GM23248 (cell line): ENCODE measurements around the gene IFI44. TPM values are rescaled to one million over a fixed set of nuclear protein-coding genes. Genes with fewer than 3 reads are reported as not detected.

Source experiments
- DNase-seq: peaks from one replicate; pipeline ENCODE4 v3.0.0-alpha.2; 2015
- H2AFZ ChIP-seq: fragments of 200-600 bp; sonication (generic); 2 replicates; pipeline ENCODE4 v1.6.1; 2016; ENCODE audit warnings: antibody characterized with exemption
- H3F3A ChIP-seq: fragments of 200-600 bp; sonication (generic); 2 replicates; pipeline ENCODE4 v1.6.1; 2016; ENCODE audit warnings: mild to moderate bottlenecking, antibody characterized with exemption, mixed run types; ENCODE audit not compliant: insufficient read depth
- H3K27ac ChIP-seq: fragments of 200-600 bp; sonication (generic); 2 replicates; pipeline ENCODE4 v1.5.1; 2016; ENCODE audit warnings: mild to moderate bottlenecking
- H3K27me3 ChIP-seq: fragments of 200-600 bp; sonication (generic); replicated peaks from 2 replicates; pipeline ENCODE4 v1.6.1; 2016; ENCODE audit warnings: mild to moderate bottlenecking; ENCODE audit not compliant: insufficient read depth
- H3K36me3 ChIP-seq: fragments of 200-600 bp; sonication (generic); 2 replicates; pipeline ENCODE4 v1.6.1; 2016; ENCODE audit warnings: low read depth, mild to moderate bottlenecking
- H3K4me1 ChIP-seq: fragments of 200-600 bp; sonication (generic); 2 replicates; pipeline ENCODE4 v1.6.1; 2016; ENCODE audit warnings: mild to moderate bottlenecking; ENCODE audit not compliant: insufficient read depth
- H3K4me2 ChIP-seq: fragments of 200-600 bp; sonication (generic); one replicate; pipeline ENCODE4 v1.6.1; 2016; ENCODE audit warnings: mild to moderate bottlenecking; ENCODE audit not compliant: unreplicated experiment
- H3K4me3 ChIP-seq: fragments of 200-600 bp; sonication (generic); 2 replicates; pipeline ENCODE4 v1.5.1; 2016; ENCODE audit warnings: mild to moderate bottlenecking
- H3K79me2 ChIP-seq: fragments of 200-600 bp; sonication (generic); 2 replicates; pipeline ENCODE4 v1.6.1; 2016; ENCODE audit warnings: mild to moderate bottlenecking; ENCODE audit not compliant: insufficient read depth
- H3K9ac ChIP-seq: fragments of 200-600 bp; sonication (generic); 2 replicates; pipeline ENCODE4 v1.6.1; 2016; ENCODE audit warnings: mild to moderate bottlenecking
- H3K9me2 ChIP-seq: fragments of 200-600 bp; sonication (generic); 2 replicates; pipeline ENCODE4 v1.6.1; 2016; ENCODE audit warnings: mixed run types, mild to moderate bottlenecking, moderate library complexity; ENCODE audit not compliant: insufficient read depth
- H3K9me3 ChIP-seq: fragments of 200-600 bp; sonication (generic); one replicate; pipeline ENCODE4 v1.6.1; 2017; ENCODE audit warnings: low read depth
- H4K20me1 ChIP-seq: fragments of 200-600 bp; sonication (generic); 2 replicates; pipeline ENCODE4 v1.6.0; 2016; ENCODE audit not compliant: insufficient read depth
- EZH2 ChIP-seq: fragments of 200-600 bp; sonication (generic); IDR thresholded peaks from 2 replicates; pipeline ENCODE4 v1.6.1; 2018; ENCODE audit warnings: antibody characterized with exemption, mild to moderate bottlenecking; ENCODE audit not compliant: insufficient read depth, poor library complexity, severe bottlenecking
- EZH2phosphoT487 ChIP-seq: fragments of 200-600 bp; sonication (generic); IDR thresholded peaks from 2 replicates; pipeline ENCODE4 v1.6.1; 2018; ENCODE audit warnings: antibody characterized with exemption, moderate library complexity, mild to moderate bottlenecking, low read depth; ENCODE audit not compliant: insufficient read depth
- WGBS, 2 experiments: methylation state at CpG; one replicate each; pipeline ENCODE4 v1.1.6; 2015 to 2017; ENCODE audit warnings: low lambda C conversion rate in 2 of 2, low coverage in 1 of 2; ENCODE audit errors: missing lambda C conversion rate in 2 of 2; 5-methylcytosine and 5-hydroxymethylcytosine counted together
- in situ Hi-C: fragments of 300-500 bp; cut with MboI; formaldehyde crosslinking; loops from 2 replicates; pipeline ENCODE4 v1.15.0; 2020
- polyA plus RNA-seq: library from polyadenylated mRNA; unstranded; fragments of >200 nt; fragmentation: Nextera tagmentation; extraction: Ambion mirVana; gene quantifications from 2 replicates; pipeline ENCODE4 v1.2.1, GENCODE V29; 2016
- total RNA-seq: library from RNA; depleted of rRNA; stranded (reverse); fragments of >200 nt; shearing (Covaris generic); gene quantifications from 2 replicates; pipeline ENCODE4 v1.2.3, GENCODE V29; 2014

IFI44 gene
- total and polyA plus RNA-seq, 2 experiments from 2014 or later: 0.86 to 4.3 TPM

DNA sequence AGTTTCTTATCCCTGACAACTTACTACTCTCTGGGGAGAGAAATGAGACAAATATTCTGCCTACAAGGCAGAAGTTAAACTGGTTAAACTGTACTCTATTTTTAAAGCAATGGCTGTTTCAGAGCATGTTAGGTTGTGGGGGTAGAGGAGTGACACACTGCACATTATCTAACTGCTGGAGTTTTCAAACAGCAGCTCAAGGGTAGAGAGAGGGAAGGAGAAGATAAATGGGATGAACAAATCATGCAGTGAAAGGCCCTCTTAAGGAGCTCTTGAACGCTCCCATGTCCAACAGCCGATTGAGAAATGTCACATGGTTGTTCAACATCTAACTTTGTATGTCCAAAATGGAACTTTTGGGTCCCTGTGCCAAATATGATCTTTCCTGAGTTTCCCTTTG, 43.4 kb upstream of the IFI44 start:
- H3K4me1 ChIP-seq: no peaks in the 10 kb centered on the region
- H3K4me3 ChIP-seq: no peak overlapping the region
- DNase-seq: no peak
- no peaks in the 10 kb centered on the region for H4K20me1 ChIP-seq
- no peak overlapping the region for H2AFZ ChIP-seq
- in situ Hi-C loops: loop anchor here (5.0 kb wide), 1 partner anchor 464 kb away; no protein-coding TSS in a partner anchor
- H3K27ac ChIP-seq: no peak overlapping the region
- no peaks in the 10 kb centered on the region for H3K9me3 ChIP-seq
- no peaks in the 10 kb centered on the region for H3K9me2 ChIP-seq
- H3K36me3 ChIP-seq: no peaks in the 10 kb centered on the region
- H3K79me2 ChIP-seq: no peaks in the 10 kb centered on the region
- no peak overlapping the region for H3K9ac ChIP-seq
- H3K4me2 ChIP-seq: no peak overlapping the region
- TF ChIP-seq EZH2 (no peak), EZH2phosphoT487 (no peak)
- no peaks in the 10 kb centered on the region for H3F3A ChIP-seq
- no peaks in the 10 kb centered on the region for H3K27me3 ChIP-seq
- 82 to 83% methylated on average over 2 of the region's 2 CpGs for WGBS, 2 experiments

DNA sequence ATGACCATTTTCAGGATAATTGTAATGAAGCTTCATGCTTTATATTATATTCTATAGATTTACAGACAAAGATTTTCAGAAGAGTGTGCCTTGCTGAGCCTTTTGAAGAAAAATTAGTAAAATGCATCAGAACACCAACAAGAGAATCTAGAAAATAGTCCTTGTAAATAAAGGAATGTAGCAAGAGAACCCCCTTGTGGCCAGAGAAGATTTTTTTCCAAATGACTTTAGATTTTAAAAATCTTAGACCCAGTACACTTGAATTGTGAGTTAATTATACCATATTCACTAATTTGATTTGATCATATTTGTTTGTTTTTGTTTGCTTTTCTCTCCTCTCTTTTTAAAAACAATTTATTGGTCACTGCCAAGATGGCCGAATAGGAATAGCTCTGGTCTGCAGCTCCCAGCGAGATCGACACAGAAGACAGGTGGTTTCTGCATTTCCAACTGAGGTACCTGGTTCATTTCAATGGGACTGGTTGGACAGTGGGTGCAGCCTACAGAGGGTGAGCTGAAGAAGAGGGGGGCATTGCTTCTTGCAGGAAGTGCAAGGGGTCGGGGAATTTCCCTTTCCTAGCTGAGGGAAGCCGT, 42.2 kb upstream of the IFI44 start:
- Histone ChIP-seq H3K27ac (no peak overlapping the region), H3F3A (no peaks in the 10 kb centered on the region), H2AFZ (no peak overlapping the region), H3K4me3 (no peak overlapping the region), H3K9me2 (no peaks in the 10 kb centered on the region), H3K9me3 (no peaks in the 10 kb centered on the region), H3K27me3 (no peaks in the 10 kb centered on the region), H4K20me1 (no peaks in the 10 kb centered on the region), H3K9ac (no peak overlapping the region), H3K79me2 (no peaks in the 10 kb centered on the region), H3K4me1 (no peaks in the 10 kb centered on the region), H3K4me2 (no peak overlapping the region), H3K36me3 (no peaks in the 10 kb centered on the region)
- WGBS, 2 experiments: 95 to 96% methylated on average over 5 of the region's 5 CpGs
- peak; percentile 57 for DNase-seq
- in situ Hi-C loops: loop anchor here (5.0 kb wide), 1 partner anchor 465 kb away; no protein-coding TSS in a partner anchor
- TF ChIP-seq EZH2 (no peak), EZH2phosphoT487 (no peak)

DNA sequence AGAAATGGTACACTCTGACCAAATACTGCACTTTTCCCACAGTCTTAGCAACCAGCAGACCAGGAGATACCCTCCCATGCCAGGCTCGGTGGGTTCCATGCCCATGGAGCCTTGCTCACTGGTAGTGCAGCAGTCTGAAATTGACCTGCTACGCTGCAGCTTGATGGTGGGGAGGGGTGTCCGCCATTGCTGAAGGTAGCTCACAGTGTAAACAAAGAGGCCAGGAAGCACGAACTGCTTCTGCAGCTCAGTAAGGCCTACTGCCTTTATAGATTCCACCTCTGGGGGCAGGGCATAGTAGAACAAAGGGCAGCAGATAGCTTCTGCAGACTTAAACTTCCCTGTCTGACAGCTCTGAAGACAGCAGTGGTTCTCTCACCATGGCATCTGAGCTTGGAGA, 41.7 kb upstream of the IFI44 start:
- H3K4me1 ChIP-seq: no peaks in the 10 kb centered on the region
- no peak overlapping the region for H3K4me2 ChIP-seq
- no peak for TF ChIP-seq EZH2phosphoT487
- DNase-seq: no peak
- H3K9me2 ChIP-seq: no peaks in the 10 kb centered on the region
- in situ Hi-C loops: loop anchor here (5.0 kb wide), 1 partner anchor 466 kb away; no protein-coding TSS in a partner anchor
- H3K27ac ChIP-seq: no peak overlapping the region
- H3F3A ChIP-seq: no peaks in the 10 kb centered on the region
- 56 to 62% methylated on average over 4 of the region's 4 CpGs for WGBS, 2 experiments
- H3K79me2 ChIP-seq: no peaks in the 10 kb centered on the region
- H3K4me3 ChIP-seq: no peak overlapping the region
- no peaks in the 10 kb centered on the region for H3K36me3 ChIP-seq
- no peaks in the 10 kb centered on the region for H3K27me3 ChIP-seq
- no peak overlapping the region for H3K9ac ChIP-seq
- H2AFZ ChIP-seq: no peak overlapping the region
- H4K20me1 ChIP-seq: no peaks in the 10 kb centered on the region
- no peaks in the 10 kb centered on the region for H3K9me3 ChIP-seq

DNA sequence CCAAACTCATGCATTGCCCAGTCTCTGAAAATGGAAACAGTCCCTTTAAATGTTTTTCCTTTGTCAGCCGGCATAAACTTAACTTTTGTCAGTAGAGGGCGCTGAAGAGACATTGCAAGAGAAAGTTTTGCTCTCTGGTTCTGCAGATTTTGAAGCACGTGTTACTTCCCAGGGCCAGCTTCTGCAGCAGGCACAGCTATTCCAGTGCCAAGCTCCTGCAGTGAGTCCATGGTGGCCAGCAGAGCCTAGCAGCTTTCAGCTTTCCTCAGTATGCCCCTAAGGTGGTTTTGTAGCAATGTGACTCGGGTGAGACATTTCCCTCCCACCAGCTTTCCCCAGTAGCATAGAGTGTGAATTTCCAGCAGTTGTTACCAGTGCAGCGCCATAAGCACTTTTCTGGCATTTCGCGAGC, 32.0 kb upstream of the IFI44 start:
- no peak overlapping the region for H3K9ac ChIP-seq
- no peak overlapping the region for H3K4me2 ChIP-seq
- H3K9me2 ChIP-seq: no peaks in the 10 kb centered on the region
- peaks cover 24% of the 10 kb centered on the region for H3F3A ChIP-seq
- no peaks in the 10 kb centered on the region for H3K27me3 ChIP-seq
- 41 to 47% methylated on average over 7 of the region's 7 CpGs for WGBS, 2 experiments
- in situ Hi-C loops: no loop called here
- no peaks in the 10 kb centered on the region for H3K79me2 ChIP-seq
- DNase-seq: peak; percentile 93
- H3K4me1 ChIP-seq: peaks cover 25% of the 10 kb centered on the region
- no peak overlapping the region for H3K27ac ChIP-seq
- no peaks in the 10 kb centered on the region for H4K20me1 ChIP-seq
- H3K4me3 ChIP-seq: no peak overlapping the region
- TF ChIP-seq EZH2: no peak
- no peak for TF ChIP-seq EZH2phosphoT487
- no peak overlapping the region for H2AFZ ChIP-seq
- H3K9me3 ChIP-seq: no peaks in the 10 kb centered on the region
- H3K36me3 ChIP-seq: no peaks in the 10 kb centered on the region

DNA sequence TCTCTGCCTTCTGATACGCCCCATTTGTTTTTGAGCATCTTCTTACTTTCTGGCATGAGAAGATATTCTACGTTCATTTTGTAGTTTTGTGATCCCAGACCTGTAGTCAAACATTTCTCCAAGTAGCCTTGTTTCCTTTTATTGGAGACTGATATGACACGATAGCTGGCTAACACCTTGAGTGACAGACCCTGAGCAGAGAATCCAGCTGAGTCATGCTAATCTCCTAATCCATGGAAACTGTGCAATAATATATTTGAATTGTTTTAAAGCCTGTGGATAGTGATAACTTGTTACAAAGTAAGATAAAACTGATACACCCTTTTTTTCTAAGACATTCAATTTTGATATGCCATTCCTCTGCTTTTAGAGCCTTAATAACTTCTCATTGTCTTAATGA, 30.6 kb upstream of the IFI44 start:
- H4K20me1 ChIP-seq: no peaks in the 10 kb centered on the region
- no peaks in the 10 kb centered on the region for H3K36me3 ChIP-seq
- peaks cover 24% of the 10 kb centered on the region for H3F3A ChIP-seq
- WGBS, 2 experiments: 50 to 54% methylated on average over 3 of the region's 3 CpGs
- H3K79me2 ChIP-seq: no peaks in the 10 kb centered on the region
- peak overlapping the region; percentile 71; the same call in 1 of the 2 replicates for H3K4me3 ChIP-seq
- no peak for TF ChIP-seq EZH2
- TF ChIP-seq EZH2phosphoT487: no peak
- H3K4me1 ChIP-seq: peaks cover 25% of the 10 kb centered on the region
- in situ Hi-C loops: no loop called here
- H2AFZ ChIP-seq: peak overlapping the region; percentile 87
- peak overlapping the region; percentile 95 for H3K4me2 ChIP-seq
- peak overlapping the region; percentile 79; the same call in 1 of the 2 replicates for H3K9ac ChIP-seq
- no peaks in the 10 kb centered on the region for H3K9me3 ChIP-seq
- no peaks in the 10 kb centered on the region for H3K27me3 ChIP-seq
- DNase-seq: peak; percentile 11
- peak overlapping the region; percentile 85; the same call in 1 of the 2 replicates for H3K27ac ChIP-seq
- no peaks in the 10 kb centered on the region for H3K9me2 ChIP-seq
